SK-N-SH (cell line): Measurements from ENCODE around the gene PLAC1. TPM values are rescaled to one million over a fixed set of nuclear protein-coding genes. Genes with fewer than 3 reads are reported as not detected.

Source experiments
- CTCF ChIA-PET: fragments of 300-600, 350-600 bp; formaldehyde crosslinking; extraction: SDS; loops from one replicate; lab custom pipeline; 2021; lab: Yijun Ruan, JAX
- POLR2A ChIA-PET: fragments of 350-600 bp; sonication (Branson Sonifier 250); formaldehyde crosslinking; extraction: SDS; loops from one replicate; lab custom pipeline; 2020; ENCODE audit warnings: antibody characterized with exemption, inconsistent platforms; lab: Yijun Ruan, JAX
- DNase-seq: peaks from one replicate; pipeline ENCODE4 v3.0.0; 2012
- H2AFZ ChIP-seq: fragments of 200-600 bp; sonication (generic); 2 replicates; pipeline ENCODE4 v1.8.1; 2016; ENCODE audit warnings: antibody characterized with exemption, mild to moderate bottlenecking, low read depth
- H3F3A ChIP-seq: fragments of 200-600 bp; sonication (generic); replicated peaks from 2 replicates; pipeline ENCODE3; 2016; ENCODE audit warnings: antibody characterized with exemption, mild to moderate bottlenecking; ENCODE audit not compliant: insufficient read depth
- H3K27ac ChIP-seq, 2 experiments: fragments of 200-500 bp in 1 of 2; fragments of 200-600 bp in 1 of 2; sonication (Bioruptor generic) in 1 of 2; sonication (generic), shearing (Covaris generic) in 1 of 2; 2 replicates each; pipeline versions ENCODE4 v1.5.1 to v1.6.1; 2014 to 2016; ENCODE audit warnings: low read depth in 2 of 2, inconsistent platforms in 1 of 2, low read length in 1 of 2, mild to moderate bottlenecking in 1 of 2, mixed read lengths in 1 of 2
- H3K27me3 ChIP-seq: fragments of 200-600 bp; sonication (generic), shearing (Covaris generic); 2 replicates; pipeline ENCODE4 v1.6.1; 2016; ENCODE audit warnings: mixed run types; ENCODE audit not compliant: insufficient read depth
- H3K36me3 ChIP-seq, 2 experiments: fragments of 200-500 bp in 1 of 2; fragments of 200-600 bp in 1 of 2; sonication (Bioruptor generic) in 1 of 2; sonication (generic) in 1 of 2; replicated peaks in 1 of 2; 2 replicates each; pipeline versions ENCODE3 to v1.5.1; 2014 to 2016; ENCODE audit warnings: low read length in 1 of 2, mild to moderate bottlenecking in 1 of 2; ENCODE audit not compliant: insufficient read depth in 2 of 2, control insufficient read depth in 1 of 2
- H3K4me1 ChIP-seq, 2 experiments: fragments of 200-500 bp in 1 of 2; fragments of 200-600 bp in 1 of 2; sonication (Bioruptor generic) in 1 of 2; sonication (generic), shearing (Covaris generic) in 1 of 2; 2 replicates each; pipeline versions ENCODE4 v1.5.1 to v1.6.1; 2014 to 2016; ENCODE audit warnings: low read depth in 1 of 2, low read length in 1 of 2, mixed run types in 1 of 2; ENCODE audit not compliant: insufficient read depth in 2 of 2, control insufficient read depth in 1 of 2
- H3K4me2 ChIP-seq: fragments of 200-600 bp; sonication (generic), shearing (Covaris generic); 2 replicates; pipeline ENCODE4 v1.6.1; 2017; ENCODE audit warnings: mixed run types
- H3K4me3 ChIP-seq, 2 experiments: fragments of 200-500 bp in 1 of 2; fragments of 200-600 bp in 1 of 2; sonication (Bioruptor generic) in 1 of 2; sonication (generic), shearing (Covaris generic) in 1 of 2; 2 replicates each; pipeline versions ENCODE4 v1.5.1 to v1.8.1; 2014 to 2016; ENCODE audit warnings: low read depth in 2 of 2, inconsistent platforms in 1 of 2, low read length in 1 of 2, mild to moderate bottlenecking in 1 of 2, mixed read lengths in 1 of 2, moderate library complexity in 1 of 2
- H3K79me2 ChIP-seq: fragments of 200-600 bp; sonication (generic); 2 replicates; pipeline ENCODE4 v1.8.1; 2017; ENCODE audit warnings: mild to moderate bottlenecking; ENCODE audit not compliant: insufficient read depth
- H3K9ac ChIP-seq: fragments of 200-600 bp; sonication (generic); 2 replicates; pipeline ENCODE4 v1.6.1; 2017; ENCODE audit warnings: mixed run types
- H3K9me2 ChIP-seq: fragments of 200-600 bp; sonication (generic); 2 replicates; pipeline ENCODE4 v1.6.1; 2017; ENCODE audit warnings: mixed run types
- H3K9me3 ChIP-seq: fragments of 200-600 bp; sonication (generic); 2 replicates; pipeline ENCODE4 v1.6.1; 2017; ENCODE audit warnings: mixed run types, mild to moderate bottlenecking, moderate library complexity
- H4K20me1 ChIP-seq: fragments of 200-600 bp; sonication (generic); 2 replicates; pipeline ENCODE4 v1.6.1; 2017; ENCODE audit warnings: mild to moderate bottlenecking, mixed run types; ENCODE audit not compliant: insufficient read depth
- EP300 ChIP-seq, 2 experiments: IDR thresholded peaks; 2 replicates each; pipeline versions ENCODE4 v1.4.0 to v1.6.1; 2012; ENCODE audit warnings: borderline replicate concordance in 1 of 2, low read depth in 1 of 2, low read length in 1 of 2
- IRF3 ChIP-seq: fragments of 150-350 bp; IDR thresholded peaks from 2 replicates; pipeline ENCODE4 v1.6.1; 2016; ENCODE audit warnings: mild to moderate bottlenecking, low read depth, low read length
- JUND ChIP-seq: IDR thresholded peaks from 2 replicates; pipeline ENCODE4 v1.4.0; 2012
- MEF2A ChIP-seq: IDR thresholded peaks from 2 replicates; pipeline ENCODE4 v1.4.0; 2012; ENCODE audit warnings: low read depth, borderline replicate concordance
- MXI1 ChIP-seq: IDR thresholded peaks from 2 replicates; pipeline ENCODE4 v1.6.1; 2012; ENCODE audit warnings: mild to moderate bottlenecking, low read depth, low read length, improper control_type of control experiment
- PBX3 ChIP-seq: IDR thresholded peaks from 2 replicates; pipeline ENCODE4; 2012
- REST ChIP-seq: IDR thresholded peaks from 2 replicates; pipeline ENCODE4 v1.6.1; 2012; ENCODE audit warnings: mild to moderate bottlenecking, low read depth, low read length, moderate library complexity
- RFX5 ChIP-seq: IDR thresholded peaks from 2 replicates; pipeline ENCODE4 v1.6.1; 2012; ENCODE audit warnings: mild to moderate bottlenecking, improper control_type of control experiment, low read length
- SIN3A ChIP-seq: IDR thresholded peaks from 2 replicates; pipeline ENCODE4 v1.6.1; 2012; ENCODE audit warnings: low read depth, mild to moderate bottlenecking, low read length, moderate library complexity, borderline replicate concordance
- SMC3 ChIP-seq: IDR thresholded peaks from 2 replicates; pipeline ENCODE4 v1.6.1; 2012; ENCODE audit warnings: low read depth, low read length, improper control_type of control experiment
- TAF1 ChIP-seq: IDR thresholded peaks from 2 replicates; pipeline ENCODE4 v1.6.1; 2012; ENCODE audit warnings: low read depth, mild to moderate bottlenecking, low read length, moderate library complexity, borderline replicate concordance
- TEAD4 ChIP-seq: IDR thresholded peaks from 2 replicates; pipeline ENCODE4 v1.4.0; 2012; ENCODE audit warnings: mild to moderate bottlenecking, borderline replicate concordance; ENCODE audit not compliant: insufficient read depth
- WGBS: methylation state at CpG from one replicate; pipeline ENCODE4 v1.1.6; 2017; ENCODE audit warnings: low lambda C conversion rate; 5-methylcytosine and 5-hydroxymethylcytosine counted together
- polyA plus RNA-seq, 3 experiments: library from polyadenylated mRNA; depleted of rRNA; stranded (reverse); fragments of >200 nt; gene quantifications; 2 replicates each; pipeline ENCODE4 v1.2.3, GENCODE V29; 2012
- TF ChIP-seq, protein P1 (sequence below): IDR thresholded peaks from 2 replicates; pipeline ENCODE4 v1.4.0; 2012; ENCODE audit warnings: low read depth

PLAC1 gene
- polyA plus RNA-seq, 1 of the 3 experiments (the other 2 are of a cell fraction), result 50.9 TPM

- TF ChIP-seq EP300 (IDR thresholded peaks at IDR 0.05; ENCODE audit: borderline replicate concordance in 1 of 2, low read depth in 1 of 2, low read length in 1 of 2) (peak; percentile 55 to 99; a peak in 3 of 4 replicates), SIN3A (0 out of 2 replicates have a peak, but pooled peaks have one; percentile 72), TEAD4 (peak; percentile 99), SMC3 (no peak), RFX5 (no peak), MXI1 (no peak), TAF1 (peak; percentile 56; the same call in 1 of the 2 replicates), IRF3 (no peak), JUND (peak; percentile 99), MEF2A (peak; percentile 61; the same call in 1 of the 2 replicates)
Observed at GRCh38 chrX:134622056-134622812, 36.0 kb downstream of the PLAC1 start (continued).

DNA sequence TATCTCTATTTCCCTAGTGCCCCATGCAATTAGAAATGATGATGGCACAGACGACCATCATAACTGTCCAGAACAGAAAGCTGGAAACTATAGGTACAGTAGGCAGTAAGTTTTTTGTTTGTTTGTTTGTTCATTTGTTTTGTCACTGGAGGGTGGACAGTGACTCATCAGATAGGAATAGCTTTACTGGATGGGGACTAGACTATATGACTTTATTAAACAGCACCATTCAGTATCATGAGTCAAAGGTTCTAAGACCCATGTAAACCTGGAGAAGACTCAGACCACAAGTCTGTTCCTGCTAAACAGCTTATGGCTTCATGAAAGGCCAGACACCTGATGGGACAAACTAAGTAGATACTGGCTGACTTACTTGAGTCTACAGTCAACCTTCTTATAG lies 38.4 kb downstream of the PLAC1 start:
- TF ChIP-seq PBX3, result no peak
- TF ChIP-seq, protein P1, sequence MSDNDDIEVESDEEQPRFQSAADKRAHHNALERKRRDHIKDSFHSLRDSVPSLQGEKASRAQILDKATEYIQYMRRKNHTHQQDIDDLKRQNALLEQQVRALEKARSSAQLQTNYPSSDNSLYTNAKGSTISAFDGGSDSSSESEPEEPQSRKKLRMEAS, result no peak
- no peak for TF ChIP-seq REST
- Histone ChIP-seq H3K9me3 (no peaks in the 10 kb centered on the region), H4K20me1 (no peaks in the 10 kb centered on the region), H3F3A (peaks cover 23% of the 10 kb centered on the region), H3K9me2 (no peaks in the 10 kb centered on the region), H3K4me2 (no peak overlapping the region), H3K4me3 (no peak overlapping the region), H3K36me3 (no peaks in the 10 kb centered on the region), H3K4me1 (peaks cover 0 to 26% of the 10 kb centered on the region in 2 experiments), H3K79me2 (peaks cover 4% of the 10 kb centered on the region; the same call in 1 of the 2 replicates), H3K9ac (no peak overlapping the region), H2AFZ (no peak overlapping the region), H3K27ac (no peak overlapping the region), H3K27me3 (no peaks in the 10 kb centered on the region)
- ChIA-PET CTCF (no interaction called here), POLR2A (no interaction called here)
- WGBS, result 89% methylated on average over 1 of the region's 1 CpG
- DNase-seq, result no peak
